CD4-positive, alpha-beta T cell treated with Interferon gamma for 1 hour (primary cell): ENCODE results near the gene DAP3.
"Not testable (repeated sequence)": the region's sequence is repeated elsewhere in the genome, so short reads cannot be mapped to it uniquely, and the experiment has no call there.

ENCODE experiments used
- DNase-seq: peaks from one replicate; pipeline ENCODE4 v3.0.0-alpha.2; 2020

DAP3 gene

DNA sequence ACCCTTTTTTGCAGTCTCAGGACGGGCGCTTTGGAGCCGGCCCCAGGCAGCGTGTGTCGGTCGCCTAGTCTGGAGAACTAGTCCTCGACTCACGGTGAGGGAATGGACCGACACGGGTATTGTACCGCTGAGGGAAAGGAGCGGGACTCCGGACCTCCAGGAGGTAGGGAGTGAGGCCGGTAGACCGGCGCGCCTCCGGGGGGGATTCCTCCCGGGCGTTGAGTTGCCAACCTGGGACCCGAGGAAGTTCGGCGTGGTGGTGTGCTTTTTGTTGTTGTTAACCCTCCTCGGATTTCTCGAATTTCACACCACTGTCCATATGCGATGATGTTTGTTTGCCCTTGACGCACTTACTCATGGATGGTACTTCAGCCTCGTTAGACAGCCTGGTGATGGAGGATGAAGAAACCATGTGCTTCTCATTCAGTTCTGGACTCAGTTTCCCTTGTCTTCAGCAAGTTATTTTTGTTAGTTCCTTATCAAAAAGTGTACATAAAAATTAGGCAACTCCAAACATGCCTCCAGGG, at the start of gene DAP3:
Gene DAP3 (plus strand): TSS at position 11 of the 527 bp plus-strand sequence. CDS start 20,689 bp downstream, outside the sequence.
- peak; percentile 75 for DNase-seq

DNA sequence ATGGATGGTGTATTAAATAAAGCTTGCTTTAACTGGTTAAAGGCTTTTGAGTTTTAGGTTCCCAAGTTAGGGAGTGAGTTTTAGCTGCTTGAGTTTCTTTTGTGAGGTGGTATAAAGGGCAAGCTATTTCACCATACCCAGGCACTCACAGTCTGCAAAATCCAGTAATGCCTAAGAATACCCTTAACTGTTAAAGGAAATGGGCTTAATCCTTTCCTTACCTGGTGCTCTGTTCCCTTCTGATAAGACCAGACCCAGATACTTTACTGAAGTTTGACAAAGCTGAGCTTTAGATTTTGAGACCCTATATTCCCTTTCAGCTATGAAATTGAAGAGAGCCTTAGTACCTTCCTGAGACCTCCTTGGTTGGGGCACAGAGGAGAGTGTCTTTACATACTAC, 48.5 kb upstream of the DAP3 start:
- no peak for DNase-seq

DNA sequence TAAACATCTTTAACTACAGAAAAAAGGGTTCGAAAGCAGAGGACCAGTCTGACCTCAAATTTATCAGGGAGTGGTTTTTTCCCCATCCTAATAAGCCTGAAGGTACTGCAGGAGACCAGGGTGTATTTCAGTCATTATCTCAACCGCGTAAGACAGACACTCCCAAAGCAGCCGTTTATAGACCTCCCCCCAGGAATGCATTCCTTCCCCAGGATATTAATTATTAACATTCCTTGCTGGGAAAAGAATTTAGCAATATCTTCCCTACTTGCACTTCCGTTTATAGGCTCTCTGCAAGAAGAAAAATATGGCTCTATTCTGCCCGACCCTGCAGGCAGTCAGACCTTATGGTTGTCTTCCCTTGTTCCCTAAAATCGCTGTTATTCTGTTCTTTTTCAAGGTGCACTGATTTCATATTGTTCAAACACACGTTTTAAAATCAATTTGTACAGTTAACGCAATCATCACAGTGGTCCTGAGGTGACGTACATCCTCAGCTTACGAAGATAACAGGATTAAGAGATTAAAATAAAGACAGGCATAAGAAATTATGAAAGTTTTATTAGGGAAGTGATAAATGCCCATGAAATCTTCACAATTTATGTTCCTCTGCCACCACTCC, 46.2 kb upstream of the DAP3 start:
- not testable (repeated sequence) for DNase-seq

DNA sequence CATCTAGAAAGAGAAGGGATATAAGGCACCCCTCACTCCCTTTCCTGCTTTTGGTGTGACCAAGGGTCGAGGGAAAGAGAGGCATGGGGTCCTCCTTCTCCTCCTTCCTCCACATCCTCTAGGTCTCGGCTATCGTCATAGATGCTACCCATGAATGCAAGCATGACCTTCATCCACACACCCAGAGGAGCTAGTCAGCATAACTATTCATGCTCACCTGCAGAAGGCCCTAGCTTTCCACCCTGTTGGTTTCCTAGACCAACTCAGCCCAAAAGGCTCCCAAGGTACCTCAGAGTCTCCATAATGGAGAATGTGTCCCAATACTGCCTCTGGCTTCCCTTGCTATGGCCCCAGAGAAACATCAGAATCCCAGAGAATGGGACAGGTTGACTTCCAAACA, 45.7 kb upstream of the DAP3 start:
- no peak for DNase-seq

DNA sequence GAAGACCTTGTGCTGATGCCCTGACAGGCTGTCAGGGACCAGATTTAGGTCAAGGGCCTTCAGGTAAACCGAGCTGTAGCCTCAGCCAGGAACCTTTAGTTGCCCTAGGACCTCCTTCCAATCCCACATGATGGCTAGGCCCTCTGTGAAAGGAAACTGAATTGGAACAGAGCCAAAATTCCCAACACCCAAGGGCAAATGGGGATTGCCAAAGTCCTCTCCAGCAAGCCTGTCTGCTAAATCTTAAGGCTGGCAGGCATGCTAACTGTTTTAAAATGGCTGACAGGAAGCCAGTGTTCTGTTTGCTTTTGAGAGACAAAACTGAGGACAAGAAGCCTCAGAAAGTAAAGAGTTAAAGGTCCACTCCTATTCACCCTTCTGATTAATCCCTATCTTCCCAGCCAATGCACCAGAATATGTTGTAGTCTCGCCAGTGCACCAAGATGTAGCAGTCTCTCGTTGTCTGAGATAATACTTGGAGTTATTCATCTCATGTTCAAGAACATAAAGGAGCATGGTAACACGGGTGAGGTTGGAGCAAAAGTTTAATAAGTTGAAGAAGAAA, 43.8 kb upstream of the DAP3 start:
- no peak for DNase-seq

DNA sequence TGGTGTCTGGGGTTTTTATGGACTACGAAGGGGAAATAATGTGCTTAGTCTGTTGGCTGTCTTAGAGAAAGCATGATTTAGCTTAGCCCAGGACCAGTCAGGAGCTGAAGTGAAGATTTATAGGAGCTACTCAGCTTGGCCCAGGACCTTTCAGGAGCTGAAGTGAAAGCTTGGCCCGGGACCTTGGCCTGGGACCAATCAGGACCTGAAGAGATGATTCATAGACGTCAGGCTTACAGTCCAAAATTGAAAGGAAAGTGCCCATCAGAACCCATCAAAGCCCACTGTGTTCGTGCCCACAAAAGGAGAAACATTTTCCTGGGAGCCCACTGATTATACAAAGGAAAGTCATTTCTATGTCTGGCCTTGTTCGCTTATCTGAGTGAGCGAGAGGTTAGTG, 43.2 kb upstream of the DAP3 start:
- DNase-seq = no peak

DNA sequence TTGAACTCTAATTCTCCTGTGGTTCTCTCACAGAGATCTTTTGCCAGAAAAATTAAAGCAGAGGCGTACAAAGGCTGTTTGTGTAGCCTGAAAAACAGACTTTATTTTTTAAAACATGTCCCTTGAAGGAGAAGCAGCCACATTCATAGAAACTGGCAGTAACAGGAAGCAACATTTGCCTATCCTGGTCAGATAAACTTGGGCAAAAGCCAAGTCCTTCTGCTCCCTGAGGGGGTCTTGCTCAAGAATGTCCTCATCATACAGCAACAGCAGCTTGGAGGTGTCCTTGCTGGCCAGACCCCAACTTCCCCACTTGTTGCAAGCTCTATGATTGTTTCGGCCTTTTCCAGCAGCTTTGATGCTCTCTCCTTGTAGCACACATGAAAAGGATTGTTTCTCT, 42.6 kb upstream of the DAP3 start:
- DNase-seq = no peak

DNA sequence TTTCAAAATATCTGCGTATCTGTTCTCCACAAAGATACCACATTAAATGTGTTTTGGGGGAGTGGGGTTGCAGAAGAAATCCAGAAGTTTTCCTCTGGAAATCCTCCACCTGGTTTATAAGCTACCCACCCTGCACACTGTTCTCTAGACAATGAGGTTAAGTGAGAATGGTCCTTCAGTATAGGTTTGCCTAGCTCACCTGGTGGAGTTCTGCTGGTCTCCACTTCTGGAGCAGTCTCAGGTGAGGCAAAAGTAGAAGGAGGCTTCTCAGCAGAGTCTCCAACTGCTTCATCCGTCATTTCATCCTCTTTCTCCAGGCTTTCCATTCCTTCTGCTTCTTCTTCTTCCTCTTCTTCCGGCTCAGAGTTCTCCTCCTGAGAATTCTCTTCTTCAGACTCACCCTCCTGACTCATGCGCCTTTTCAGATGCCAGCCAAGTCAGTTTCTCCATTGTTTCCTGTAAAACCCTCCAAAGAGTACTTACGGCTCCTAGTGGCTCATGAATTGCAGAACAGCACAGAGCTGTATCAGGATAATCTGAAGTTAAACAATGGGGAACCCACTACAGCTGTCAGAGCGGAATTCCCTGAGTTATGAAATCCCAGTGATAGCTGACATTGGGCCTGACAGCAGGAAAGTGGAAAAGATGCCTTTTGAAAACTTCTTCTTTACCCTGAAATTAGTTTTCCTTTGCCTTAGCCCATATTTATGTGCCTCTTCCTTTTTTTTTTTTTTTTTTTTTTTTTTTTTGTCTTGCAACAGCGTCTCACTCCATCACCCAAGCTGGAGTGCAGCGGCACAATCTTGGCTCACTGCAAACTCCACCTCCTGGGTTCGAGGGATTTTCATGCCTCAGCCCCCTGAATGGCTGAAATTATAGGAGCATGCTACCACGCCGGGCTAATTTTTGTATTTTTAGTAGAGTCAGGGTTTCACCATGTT, 40.4 kb upstream of the DAP3 start:
- peak; percentile 28 for DNase-seq

DNA sequence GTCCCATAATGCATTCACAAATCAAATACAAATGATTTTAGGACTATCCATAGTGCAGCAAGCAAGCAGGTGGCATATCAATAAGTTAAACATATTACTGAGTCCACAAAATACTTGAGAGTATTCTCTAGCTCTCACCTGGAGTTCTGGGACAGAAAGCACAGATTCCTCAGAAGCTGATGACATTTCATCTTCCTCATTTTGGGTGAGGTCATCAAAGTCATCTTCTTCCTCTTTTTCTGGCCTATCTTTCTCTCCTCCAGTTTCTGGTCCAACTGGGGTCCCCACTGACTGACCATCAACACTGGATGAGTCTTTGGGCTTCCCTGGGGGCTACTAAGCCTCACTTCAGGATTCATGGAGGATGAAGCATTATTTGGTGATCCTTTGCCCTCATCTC, 39.2 kb upstream of the DAP3 start:
- DNase-seq = no peak

DNA sequence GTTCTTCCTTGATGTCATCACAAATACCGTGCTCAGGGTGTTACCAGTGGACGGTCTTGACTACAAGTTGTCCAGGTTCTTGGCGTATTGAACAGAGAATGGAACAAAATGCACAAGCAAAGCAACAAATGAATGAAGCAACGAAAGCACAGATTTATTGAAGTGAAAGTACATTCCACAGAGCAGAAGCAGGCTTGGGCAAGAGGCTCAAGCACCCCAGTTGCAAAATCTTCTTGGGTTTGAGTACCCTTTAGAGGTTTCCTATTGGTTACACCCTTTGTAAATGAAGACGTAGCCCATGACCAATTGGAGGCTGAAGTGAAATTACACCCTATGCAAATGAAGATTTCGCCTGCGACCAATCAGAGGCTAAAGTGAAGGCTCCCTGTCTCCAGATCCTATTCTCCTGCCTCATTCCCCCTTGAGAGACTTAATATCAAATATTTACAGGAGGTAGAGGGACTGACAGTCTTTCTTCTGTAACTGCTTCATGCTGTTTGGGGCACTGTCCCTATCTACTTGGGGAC, 38.6 kb upstream of the DAP3 start:
- no peak for DNase-seq

DNA sequence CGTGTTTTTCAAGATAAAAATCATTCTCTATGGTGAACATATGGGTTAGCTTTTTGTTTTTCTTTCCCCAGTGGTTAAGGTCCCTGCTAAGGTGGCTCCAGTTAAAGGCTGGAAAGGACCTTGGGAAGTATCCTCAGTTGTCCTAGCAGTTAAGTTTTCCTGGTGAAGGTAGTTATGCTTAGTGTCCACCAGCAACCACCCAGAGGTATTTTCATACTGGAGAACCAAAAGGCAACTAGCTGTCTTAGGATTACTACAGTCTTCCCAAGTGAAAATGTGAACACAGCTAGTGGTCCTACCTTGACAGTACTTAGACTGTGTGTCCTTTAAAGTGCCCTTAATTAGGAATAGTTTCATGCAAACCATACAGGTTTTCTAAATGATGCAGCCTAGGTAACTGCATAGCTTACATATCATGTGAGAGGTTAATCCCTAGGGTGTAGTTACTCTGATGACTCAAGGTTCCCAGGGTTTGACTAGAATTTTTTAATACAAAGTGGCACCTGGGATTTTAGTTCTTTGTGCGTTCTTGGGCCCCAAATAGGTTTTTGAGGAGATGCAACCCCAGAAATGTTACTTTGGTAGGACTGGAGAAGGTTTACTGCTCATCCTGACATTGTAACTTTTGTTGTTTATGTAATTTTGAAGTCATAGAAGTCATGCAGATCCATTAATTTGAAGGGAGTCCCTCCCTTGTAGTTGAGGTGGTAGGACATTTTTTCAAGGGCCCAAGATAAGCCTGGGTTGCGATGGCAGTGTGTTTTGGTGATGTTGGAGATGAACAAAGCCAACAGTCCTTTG, 36.8 kb upstream of the DAP3 start:
- no peak for DNase-seq

DNA sequence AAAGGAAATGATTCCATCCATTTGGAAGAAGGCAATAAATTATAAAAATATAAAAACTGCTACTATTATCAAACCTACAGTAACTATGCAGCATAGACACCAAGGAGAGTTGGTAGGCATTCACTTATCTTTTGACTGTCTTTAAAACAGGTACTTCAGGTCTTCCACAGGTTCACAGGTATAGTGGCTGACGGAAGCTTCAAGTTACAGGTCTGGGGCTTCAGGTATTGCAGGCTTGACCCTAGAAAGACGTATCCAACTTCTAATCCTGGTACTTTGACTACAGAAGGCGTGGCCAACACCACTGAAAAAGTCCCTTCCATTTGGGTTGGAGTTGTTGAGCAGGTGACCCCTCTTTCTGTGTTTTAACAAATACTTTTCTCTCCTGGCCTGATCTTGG, 35.9 kb upstream of the DAP3 start:
- DNase-seq = no peak

DNA sequence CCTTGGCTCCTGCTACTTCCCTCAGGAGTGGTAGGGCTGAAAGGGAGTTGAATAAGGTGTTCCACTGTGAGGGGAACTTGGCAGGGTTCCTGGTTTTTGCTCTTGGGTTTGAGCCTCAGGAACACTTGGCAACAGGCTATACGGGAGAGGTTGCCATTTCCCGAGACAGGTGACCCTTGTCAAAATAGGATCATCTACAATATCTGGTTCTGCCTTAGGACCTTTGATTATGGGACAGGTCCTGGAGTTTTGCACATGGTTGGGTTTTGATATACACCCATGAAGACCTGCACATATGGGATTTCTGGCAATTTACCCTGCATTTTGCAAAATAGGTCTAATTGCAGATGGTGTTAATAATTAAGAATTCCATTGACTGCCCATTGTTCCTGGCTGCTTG, 31.4 kb upstream of the DAP3 start:
- no peak for DNase-seq

DNA sequence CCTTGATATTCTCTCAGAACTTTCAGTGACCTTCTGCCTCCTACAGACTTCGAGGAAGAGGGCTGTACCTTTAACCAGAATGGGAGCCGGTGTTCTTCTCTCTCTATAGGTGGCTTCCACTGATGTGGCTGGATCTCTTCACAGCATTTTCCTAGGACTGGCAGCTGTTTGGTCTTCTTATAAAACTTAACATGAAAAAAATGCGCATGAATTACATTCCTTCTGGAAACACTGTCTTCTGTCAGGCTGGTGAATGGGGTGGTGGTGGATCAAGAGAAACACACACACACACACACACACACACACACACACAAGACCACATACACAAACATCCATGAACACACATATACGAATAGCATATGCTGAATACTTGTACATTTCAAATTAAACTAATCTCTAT, 27.7 kb upstream of the DAP3 start:
- not testable (repeated sequence) for DNase-seq

DNA sequence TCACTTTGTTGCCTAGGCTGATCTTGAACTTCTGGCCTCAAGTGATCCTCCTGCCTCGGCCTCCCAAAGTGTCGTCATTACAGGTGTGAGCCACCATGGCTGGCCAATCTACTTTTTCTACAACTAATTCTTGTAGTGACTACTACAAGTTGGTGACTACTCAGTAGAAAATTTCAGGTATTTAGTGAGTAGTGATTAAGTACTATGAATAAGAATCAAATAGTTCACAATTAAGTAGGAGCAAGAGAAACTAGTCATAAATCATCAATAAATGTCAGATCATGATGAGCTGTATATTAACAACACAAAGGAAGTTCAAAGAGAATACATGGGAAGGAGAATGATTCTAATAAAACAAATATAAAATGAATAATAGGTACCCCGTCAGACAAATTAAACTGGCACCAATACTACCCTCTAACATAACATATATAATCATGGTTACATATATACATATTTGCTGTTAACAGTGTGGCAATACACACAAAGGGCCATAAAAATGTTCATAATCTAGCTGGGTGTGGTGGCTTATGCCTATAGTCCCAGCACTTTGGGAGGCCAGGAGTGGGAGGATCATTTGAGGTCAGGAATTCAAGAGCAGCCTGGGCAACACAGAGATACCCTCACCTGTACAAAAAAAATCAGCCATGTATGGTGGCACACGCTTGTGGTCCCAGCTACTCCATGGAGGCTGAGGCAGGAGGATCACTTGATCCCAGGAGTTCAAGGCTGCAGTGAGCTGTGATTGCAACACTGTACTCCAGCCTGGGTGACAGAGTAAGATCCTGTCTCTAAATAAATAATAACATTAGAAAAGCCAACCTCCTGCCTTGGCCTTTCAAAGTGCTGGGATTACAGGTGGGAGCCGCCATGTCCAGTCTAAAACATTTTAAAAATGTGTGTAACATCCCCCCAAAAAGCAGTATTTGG, 19.4 kb upstream of the DAP3 start:
- DNase-seq = no peak

DNA sequence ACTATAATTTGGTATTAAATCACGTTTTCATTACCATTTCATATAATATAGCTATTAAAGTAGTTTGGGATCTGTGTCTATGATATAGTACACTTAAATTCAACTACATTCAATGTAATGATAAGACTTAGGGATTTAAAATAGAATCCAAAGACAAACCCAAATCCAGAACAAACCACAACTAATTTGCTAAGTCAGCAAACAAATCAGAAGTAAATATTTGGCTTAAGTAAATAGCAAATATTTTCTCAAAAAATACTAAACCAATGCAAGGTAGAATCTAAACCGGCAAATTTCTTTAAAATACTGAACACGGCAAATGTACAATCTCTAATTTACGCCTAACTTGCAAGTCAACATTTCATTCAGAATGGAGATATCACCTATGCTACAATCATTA, 17.1 kb upstream of the DAP3 start:
- no peak for DNase-seq

DNA sequence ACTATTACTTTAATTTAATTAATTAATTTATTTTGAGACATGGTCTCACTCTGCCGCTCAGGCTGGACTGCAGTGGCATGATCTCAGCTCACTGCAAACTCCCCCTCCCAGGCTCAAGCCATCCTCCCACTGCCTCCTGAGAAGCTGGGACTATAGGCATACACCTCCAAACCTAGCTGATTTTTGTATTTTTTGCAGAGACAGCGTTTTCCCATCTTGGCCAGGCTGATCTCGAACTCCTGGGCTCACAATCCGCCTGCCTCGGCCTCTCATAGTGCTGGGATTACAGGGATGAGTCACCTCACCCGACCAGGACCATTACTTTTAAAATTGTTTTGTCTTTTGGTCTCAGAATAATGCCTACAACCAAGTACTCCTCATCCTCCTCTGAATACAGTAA, 15.9 kb upstream of the DAP3 start:
- no peak for DNase-seq

DNA sequence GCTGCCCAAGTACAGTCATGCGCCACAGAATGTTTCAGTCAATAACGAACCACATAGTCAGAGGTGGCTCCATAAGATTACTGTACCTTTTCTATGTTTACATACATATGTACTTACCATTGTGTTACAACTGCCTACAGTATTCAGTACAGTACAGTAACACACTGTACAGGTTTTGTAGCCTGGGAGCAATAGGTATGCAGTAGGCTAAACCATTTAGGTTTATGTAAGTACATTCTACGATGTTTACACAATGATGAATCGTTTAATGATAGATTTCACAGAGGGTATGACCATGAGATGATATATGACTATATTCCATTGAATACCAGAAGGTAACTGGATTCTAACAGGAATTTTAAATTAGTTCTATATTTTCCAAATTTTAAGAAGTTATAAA, 10.9 kb upstream of the DAP3 start:
- no peak for DNase-seq

DNA sequence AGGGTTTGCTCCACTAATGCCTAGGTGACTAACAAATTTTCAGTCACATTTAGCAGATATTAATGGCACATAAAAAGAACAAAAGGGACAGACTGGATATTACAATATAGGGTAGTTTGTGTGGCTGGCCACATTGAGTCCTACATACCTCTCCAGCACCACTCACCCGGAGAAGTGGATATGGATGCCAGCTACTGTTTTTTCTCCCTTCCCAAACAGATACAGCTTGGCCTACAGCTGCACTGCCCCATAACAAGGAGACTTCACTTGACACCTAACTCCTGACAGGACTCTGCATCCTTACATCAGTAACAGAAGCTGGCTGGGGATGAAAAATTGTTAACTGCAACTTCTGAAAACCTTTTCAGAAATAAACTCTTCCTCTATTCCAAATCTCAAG, 9.9 kb upstream of the DAP3 start:
- DNase-seq = not testable (repeated sequence)

DNA sequence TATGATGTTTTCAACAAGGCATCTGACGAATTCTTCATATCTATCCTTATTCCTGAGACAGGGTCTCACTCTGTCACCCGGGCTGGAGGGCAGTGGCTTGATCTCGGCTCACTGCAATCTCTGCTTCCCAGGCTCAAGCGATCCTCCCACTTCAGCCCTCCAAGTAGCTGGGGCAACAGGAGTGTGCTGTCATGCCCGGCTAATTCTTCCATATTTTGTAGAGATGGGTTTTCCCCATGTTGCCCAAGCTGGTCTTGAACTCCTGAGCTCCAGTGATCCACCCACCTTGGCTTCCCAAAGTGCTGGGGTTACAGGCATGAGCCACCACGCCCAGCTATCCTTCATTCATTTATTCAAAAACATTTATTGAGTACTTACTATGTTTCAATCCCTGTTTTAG, 8.4 kb upstream of the DAP3 start:
- no peak for DNase-seq

DNA sequence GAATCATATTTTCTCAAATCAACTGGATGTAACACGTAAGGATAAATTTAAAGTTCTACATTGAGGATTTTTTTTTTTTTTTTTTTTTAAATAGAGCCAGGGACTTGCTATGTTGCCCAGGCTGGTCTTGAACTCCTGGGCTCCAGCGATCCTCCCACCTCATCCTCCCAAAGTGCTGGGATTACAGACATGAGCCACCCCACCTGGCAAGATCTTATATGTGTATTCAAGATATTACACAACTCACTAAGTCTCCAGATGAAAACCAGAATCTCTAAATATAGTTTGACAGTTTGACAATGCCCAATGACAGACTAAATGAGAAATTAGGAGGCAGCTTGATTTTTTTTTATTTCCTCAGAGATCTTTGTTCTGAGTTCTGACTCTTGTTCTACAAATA, 7.1 kb upstream of the DAP3 start:
- DNase-seq = no peak
